HG03432 (cell line): ENCODE measurements around the gene ERC2.

Experiments
- ATAC-seq: cut with Tn5 transposase; IDR thresholded peaks from one replicate; pipeline ENCODE4 v1.9.1; 2021; ENCODE audit warnings: mild to moderate bottlenecking, moderate library complexity; ENCODE audit not compliant: unreplicated experiment

Gene ERC2

GRCh38 chr3:55615694-55616295 is 852.5 kb downstream of the ERC2 start:
- no peak for ATAC-seq

- ATAC-seq, result no peak
Measured at GRCh38 chr3:55615039-55615693, 853.1 kb downstream of the ERC2 start.

- ATAC-seq, result no peak
Measured at GRCh38 chr3:55611121-55611520, 857.1 kb downstream of the ERC2 start.

GRCh38 chr3:55609230-55609827 is 858.9 kb downstream of the ERC2 start:
- ATAC-seq, result no peak

GRCh38 chr3:55608301-55608937 is 859.8 kb downstream of the ERC2 start:
- ATAC-seq, result no peak

GRCh38 chr3:55607844-55608243 is 860.4 kb downstream of the ERC2 start:
- ATAC-seq, result peak; percentile 86

- no peak for ATAC-seq
Measured at GRCh38 chr3:55607175-55607574, 861.1 kb downstream of the ERC2 start.

- no peak for ATAC-seq
Measured at GRCh38 chr3:55605443-55606236, 862.6 kb downstream of the ERC2 start.

GRCh38 chr3:55604846-55605245 is 863.4 kb downstream of the ERC2 start:
- no peak for ATAC-seq

- ATAC-seq, result no peak
Measured at GRCh38 chr3:55604402-55604801, 863.9 kb downstream of the ERC2 start.

- no peak for ATAC-seq
Measured at GRCh38 chr3:55601366-55602080, 866.7 kb downstream of the ERC2 start.

GRCh38 chr3:55598224-55598623 is 870.0 kb downstream of the ERC2 start:
- no peak for ATAC-seq

- no peak for ATAC-seq
Measured at GRCh38 chr3:55597641-55598040, 870.6 kb downstream of the ERC2 start.

- ATAC-seq, result no peak
Measured at GRCh38 chr3:55596212-55596611, 872.1 kb downstream of the ERC2 start.

GRCh38 chr3:55595420-55595819 is 872.8 kb downstream of the ERC2 start:
- no peak for ATAC-seq

- no peak for ATAC-seq
Measured at GRCh38 chr3:55592572-55592971, 875.7 kb downstream of the ERC2 start.

GRCh38 chr3:55591888-55592287 is 876.4 kb downstream of the ERC2 start:
- ATAC-seq, result no peak

GRCh38 chr3:55588146-55588765 is 880.0 kb downstream of the ERC2 start:
- no peak for ATAC-seq

GRCh38 chr3:55585856-55586255 is 882.4 kb downstream of the ERC2 start:
- ATAC-seq, result no peak

- ATAC-seq, result no peak
Measured at GRCh38 chr3:55584716-55585368, 883.4 kb downstream of the ERC2 start.
